Cardiac muscle cell (in vitro differentiated cells and primary cell): ENCODE data around the gene SLC25A43. TPM values are rescaled to one million over a fixed set of nuclear protein-coding genes. Genes with fewer than 3 reads are reported as not detected.

ENCODE experiments used
- DNase-seq, 2 donors: peaks; one replicate each; pipeline versions ENCODE4 v3.0.0 to v3.0.0-alpha.2; 2010 to 2017; ENCODE audit warnings: low read depth in 1 of 2, low spot score in 1 of 2
- H3K27ac ChIP-seq: fragments of 200-600 bp; sonication (generic); 2 replicates; pipeline ENCODE4 v1.5.1; 2016
- H3K27me3 ChIP-seq: fragments of 200-600 bp; sonication (generic); 2 replicates; pipeline ENCODE4 v1.6.0; 2016; ENCODE audit warnings: control low read depth
- H3K36me3 ChIP-seq: fragments of 200-600 bp; sonication (generic); 2 replicates; pipeline ENCODE4 v1.5.1; 2016; ENCODE audit warnings: control low read depth
- H3K4me1 ChIP-seq: fragments of 200-600 bp; sonication (generic); 2 replicates; pipeline ENCODE4 v1.8.1; 2017; ENCODE audit warnings: low read depth, mild to moderate bottlenecking, mixed run types
- H3K4me3 ChIP-seq: fragments of 200-600 bp; sonication (generic); 2 replicates; pipeline ENCODE4 v1.5.1; 2016; ENCODE audit warnings: mild to moderate bottlenecking
- H3K9me3 ChIP-seq: fragments of 200-600 bp; sonication (generic); 2 replicates; pipeline ENCODE4 v1.5.1; 2017; ENCODE audit warnings: low read depth, mild to moderate bottlenecking, control low read depth
- polyA plus RNA-seq: library from polyadenylated mRNA; unstranded; fragments of >200 nt; fragmentation: Nextera tagmentation; extraction: Ambion mirVana; gene quantifications from 2 replicates; pipeline ENCODE4 v1.2.1, GENCODE V29; 2016
- total RNA-seq: library from RNA; depleted of rRNA; stranded (reverse); fragments of >200 nt; gene quantifications from 2 replicates; pipeline ENCODE4 v1.2.3, GENCODE V29; 2016
- TF ChIP-seq, protein P1 (sequence below): IDR thresholded peaks from 2 replicates; pipeline ENCODE4 v1.5.1; 2012; ENCODE audit warnings: low read depth, mild to moderate bottlenecking, low read length

The SLC25A43 gene
- total and polyA plus RNA-seq, 2 experiments from 2014 or later, result 3.0 to 3.5 TPM

GRCh38 chrX:119421016-119421705 is 22.0 kb downstream of the SLC25A43 start:
- no peaks in the 10 kb centered on the region for H3K36me3 ChIP-seq
- no peak overlapping the region for H3K4me3 ChIP-seq
- H3K27me3 ChIP-seq, result no peaks in the 10 kb centered on the region
- H3K27ac ChIP-seq, result no peak overlapping the region
- no peaks in the 10 kb centered on the region for H3K9me3 ChIP-seq
- TF ChIP-seq, protein P1, sequence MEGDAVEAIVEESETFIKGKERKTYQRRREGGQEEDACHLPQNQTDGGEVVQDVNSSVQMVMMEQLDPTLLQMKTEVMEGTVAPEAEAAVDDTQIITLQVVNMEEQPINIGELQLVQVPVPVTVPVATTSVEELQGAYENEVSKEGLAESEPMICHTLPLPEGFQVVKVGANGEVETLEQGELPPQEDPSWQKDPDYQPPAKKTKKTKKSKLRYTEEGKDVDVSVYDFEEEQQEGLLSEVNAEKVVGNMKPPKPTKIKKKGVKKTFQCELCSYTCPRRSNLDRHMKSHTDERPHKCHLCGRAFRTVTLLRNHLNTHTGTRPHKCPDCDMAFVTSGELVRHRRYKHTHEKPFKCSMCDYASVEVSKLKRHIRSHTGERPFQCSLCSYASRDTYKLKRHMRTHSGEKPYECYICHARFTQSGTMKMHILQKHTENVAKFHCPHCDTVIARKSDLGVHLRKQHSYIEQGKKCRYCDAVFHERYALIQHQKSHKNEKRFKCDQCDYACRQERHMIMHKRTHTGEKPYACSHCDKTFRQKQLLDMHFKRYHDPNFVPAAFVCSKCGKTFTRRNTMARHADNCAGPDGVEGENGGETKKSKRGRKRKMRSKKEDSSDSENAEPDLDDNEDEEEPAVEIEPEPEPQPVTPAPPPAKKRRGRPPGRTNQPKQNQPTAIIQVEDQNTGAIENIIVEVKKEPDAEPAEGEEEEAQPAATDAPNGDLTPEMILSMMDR, result no peak
- DNase-seq, result no peak
- H3K4me1 ChIP-seq, result no peaks in the 10 kb centered on the region

DNA sequence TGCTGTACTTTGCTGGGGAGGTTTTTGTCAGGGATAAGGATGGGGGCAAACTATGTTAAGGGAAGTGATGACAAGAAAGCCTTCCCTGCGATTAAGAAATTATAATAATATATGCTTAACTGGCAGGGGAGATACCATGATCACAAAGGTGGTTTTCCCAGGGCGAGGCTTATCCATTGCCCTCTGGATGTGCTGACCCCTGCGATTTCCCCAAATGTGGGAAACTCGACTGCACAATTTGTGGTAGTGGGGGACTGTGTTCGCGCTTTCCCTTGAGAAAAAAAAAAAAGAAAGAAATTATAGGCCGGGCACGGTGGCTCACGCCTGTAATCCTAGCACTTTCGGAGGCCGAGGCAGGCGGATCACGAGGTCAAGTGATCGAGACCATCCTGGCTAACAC is 24.5 kb downstream of the SLC25A43 start:
- Histone ChIP-seq H3K27me3 (no peaks in the 10 kb centered on the region), H3K9me3 (no peaks in the 10 kb centered on the region), H3K4me1 (no peaks in the 10 kb centered on the region), H3K36me3 (no peaks in the 10 kb centered on the region), H3K4me3 (no peak overlapping the region), H3K27ac (no peak overlapping the region)
- DNase-seq, result peak in 1 of 2 donors; percentile 54
- TF ChIP-seq, protein P1, result no peak

GRCh38 chrX:119424999-119425398 is 25.9 kb downstream of the SLC25A43 start:
- no peaks in the 10 kb centered on the region for H3K27me3 ChIP-seq
- H3K4me1 ChIP-seq, result no peaks in the 10 kb centered on the region
- TF ChIP-seq, protein P1, result no peak
- H3K27ac ChIP-seq, result no peak overlapping the region
- H3K4me3 ChIP-seq, result no peak overlapping the region
- no peaks in the 10 kb centered on the region for H3K9me3 ChIP-seq
- H3K36me3 ChIP-seq, result no peaks in the 10 kb centered on the region
- DNase-seq, result no peak

DNA sequence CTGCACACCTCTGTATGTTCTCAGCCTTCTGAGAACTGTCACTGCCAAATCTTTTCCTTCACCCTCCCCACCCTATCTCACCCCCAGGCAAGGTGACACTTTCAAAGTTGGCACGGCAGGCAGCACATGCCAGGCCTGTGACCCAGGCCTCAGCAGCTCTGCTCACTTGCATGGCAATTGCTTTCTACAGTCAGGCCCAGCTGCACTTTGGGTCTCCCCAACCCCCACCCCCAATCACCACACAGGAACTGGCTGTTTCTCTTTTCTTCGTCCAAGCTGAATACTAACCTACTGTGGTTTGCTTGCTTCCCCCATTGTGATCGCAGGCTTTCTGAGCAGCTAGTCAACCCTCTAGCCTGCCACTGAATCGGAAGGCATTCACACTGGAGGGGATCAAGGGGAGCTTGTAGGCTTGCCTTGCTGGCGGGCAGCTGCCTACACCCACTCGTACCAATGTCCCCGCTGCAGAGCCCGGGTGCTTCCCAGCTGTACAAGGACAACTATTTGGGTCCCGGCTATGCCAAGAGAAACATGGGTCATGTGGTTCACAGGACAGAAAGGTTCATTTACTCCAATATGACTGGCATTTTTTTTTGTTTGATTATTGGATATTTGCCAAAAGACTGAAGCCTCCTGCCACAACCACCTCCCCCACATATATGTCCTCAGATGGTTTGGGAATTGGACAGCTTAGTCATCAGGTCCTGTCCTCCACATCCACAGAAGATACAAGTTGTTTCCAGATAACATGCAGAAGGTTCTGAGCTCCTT is 28.1 kb downstream of the SLC25A43 start:
- Histone ChIP-seq H3K4me1 (no peaks in the 10 kb centered on the region), H3K36me3 (no peaks in the 10 kb centered on the region), H3K4me3 (no peak overlapping the region), H3K9me3 (no peaks in the 10 kb centered on the region), H3K27me3 (no peaks in the 10 kb centered on the region), H3K27ac (no peak overlapping the region)
- peak in 1 of 2 donors; percentile 55 for DNase-seq
- TF ChIP-seq, protein P1, result no peak

DNA sequence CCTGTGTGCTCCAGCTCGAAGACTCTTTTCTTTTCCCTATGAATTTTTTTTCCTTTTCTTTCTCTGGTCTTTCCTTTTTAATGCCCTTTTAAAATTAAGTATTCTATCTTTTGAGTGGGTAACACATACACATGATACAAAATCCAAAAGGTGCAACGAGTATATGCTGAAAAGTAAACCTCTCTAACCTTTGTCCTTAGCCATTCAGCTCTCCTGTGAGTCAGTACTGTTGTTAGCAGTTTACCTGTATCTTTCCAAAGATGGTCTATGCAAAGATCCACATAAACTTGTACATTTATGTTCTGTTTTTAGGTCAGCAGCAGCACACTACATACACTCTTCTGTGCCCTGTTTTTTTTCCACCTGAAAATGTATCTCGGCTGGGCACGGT is 28.7 kb downstream of the SLC25A43 start:
- Histone ChIP-seq H3K4me1 (no peaks in the 10 kb centered on the region), H3K27me3 (no peaks in the 10 kb centered on the region)
- TF ChIP-seq, protein P1, result no peak

More for the DNA sequence above, 28.7 kb downstream of the SLC25A43 start:
- no peak for DNase-seq
- Histone ChIP-seq H3K4me3 (no peak overlapping the region), H3K9me3 (no peaks in the 10 kb centered on the region), H3K27ac (no peak overlapping the region), H3K36me3 (no peaks in the 10 kb centered on the region)
